Kidney epithelial cell (primary cell): ENCODE data around the gene CHRNA4. TPM values are rescaled to one million over a fixed set of nuclear protein-coding genes. Genes with fewer than 3 reads are reported as not detected.

Experiments
- DNase-seq: peaks from one replicate; pipeline ENCODE4 v3.0.0-alpha.2; 2010; ENCODE audit warnings: low read depth
- H3K27me3 ChIP-seq: 2 replicates; pipeline ENCODE4 v1.6.0; 2011; ENCODE audit warnings: low read length; ENCODE audit not compliant: control insufficient read depth, insufficient read depth
- H3K36me3 ChIP-seq: 2 replicates; pipeline ENCODE4 v1.5.1; 2011; ENCODE audit warnings: low read length; ENCODE audit not compliant: control insufficient read depth, insufficient read depth
- H3K4me3 ChIP-seq: 2 replicates; pipeline ENCODE4 v1.5.1; 2011; ENCODE audit warnings: low read depth, mild to moderate bottlenecking, control low read depth, low read length
- total RNA-seq: library from RNA; depleted of rRNA; stranded (reverse); fragments of >200 nt; gene quantifications from 2 replicates; pipeline ENCODE4 v1.2.3, GENCODE V29; 2015
- TF ChIP-seq, protein P1 (sequence below): IDR thresholded peaks from 2 replicates; pipeline ENCODE4 v1.5.1; 2011; ENCODE audit warnings: mild to moderate bottlenecking, moderate library complexity, low read length, control low read depth, inconsistent platforms; ENCODE audit not compliant: insufficient read depth, poor library complexity, severe bottlenecking

The CHRNA4 gene
- total RNA-seq, 1 donor from 2014 or later: not detected

DNA sequence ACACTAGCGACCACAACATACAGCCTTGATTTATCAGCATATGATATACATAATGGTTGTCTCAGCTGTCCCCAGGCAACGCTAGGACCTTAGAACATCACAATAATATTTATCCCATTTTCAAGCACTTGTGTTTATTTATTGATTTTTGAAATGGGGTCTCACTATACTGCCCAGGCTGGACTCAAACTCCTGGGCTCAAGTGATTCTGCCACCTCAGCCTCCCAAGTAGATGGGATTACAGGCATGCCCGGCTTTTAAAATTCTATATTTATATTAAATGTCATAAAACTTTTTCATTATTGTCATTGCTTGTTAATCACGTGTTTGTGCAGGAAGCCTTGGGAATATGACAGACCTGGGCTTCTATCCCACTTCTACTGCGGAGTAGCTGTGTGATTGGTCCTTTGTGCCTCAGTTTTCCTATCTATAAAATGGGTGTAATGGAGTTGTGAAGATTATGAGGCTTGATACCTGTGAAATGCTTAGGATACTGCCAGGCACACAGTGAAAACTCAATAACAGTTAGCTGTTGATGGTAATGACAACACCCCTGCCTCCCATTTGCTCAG, 58.0 kb downstream of the CHRNA4 start:
- Histone ChIP-seq H3K36me3 (no peaks in the 10 kb centered on the region), H3K27me3 (peaks cover 18% of the 10 kb centered on the region), H3K4me3 (no peak overlapping the region)
- DNase-seq: no peak
- TF ChIP-seq, protein P1, sequence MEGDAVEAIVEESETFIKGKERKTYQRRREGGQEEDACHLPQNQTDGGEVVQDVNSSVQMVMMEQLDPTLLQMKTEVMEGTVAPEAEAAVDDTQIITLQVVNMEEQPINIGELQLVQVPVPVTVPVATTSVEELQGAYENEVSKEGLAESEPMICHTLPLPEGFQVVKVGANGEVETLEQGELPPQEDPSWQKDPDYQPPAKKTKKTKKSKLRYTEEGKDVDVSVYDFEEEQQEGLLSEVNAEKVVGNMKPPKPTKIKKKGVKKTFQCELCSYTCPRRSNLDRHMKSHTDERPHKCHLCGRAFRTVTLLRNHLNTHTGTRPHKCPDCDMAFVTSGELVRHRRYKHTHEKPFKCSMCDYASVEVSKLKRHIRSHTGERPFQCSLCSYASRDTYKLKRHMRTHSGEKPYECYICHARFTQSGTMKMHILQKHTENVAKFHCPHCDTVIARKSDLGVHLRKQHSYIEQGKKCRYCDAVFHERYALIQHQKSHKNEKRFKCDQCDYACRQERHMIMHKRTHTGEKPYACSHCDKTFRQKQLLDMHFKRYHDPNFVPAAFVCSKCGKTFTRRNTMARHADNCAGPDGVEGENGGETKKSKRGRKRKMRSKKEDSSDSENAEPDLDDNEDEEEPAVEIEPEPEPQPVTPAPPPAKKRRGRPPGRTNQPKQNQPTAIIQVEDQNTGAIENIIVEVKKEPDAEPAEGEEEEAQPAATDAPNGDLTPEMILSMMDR: no peak

DNA sequence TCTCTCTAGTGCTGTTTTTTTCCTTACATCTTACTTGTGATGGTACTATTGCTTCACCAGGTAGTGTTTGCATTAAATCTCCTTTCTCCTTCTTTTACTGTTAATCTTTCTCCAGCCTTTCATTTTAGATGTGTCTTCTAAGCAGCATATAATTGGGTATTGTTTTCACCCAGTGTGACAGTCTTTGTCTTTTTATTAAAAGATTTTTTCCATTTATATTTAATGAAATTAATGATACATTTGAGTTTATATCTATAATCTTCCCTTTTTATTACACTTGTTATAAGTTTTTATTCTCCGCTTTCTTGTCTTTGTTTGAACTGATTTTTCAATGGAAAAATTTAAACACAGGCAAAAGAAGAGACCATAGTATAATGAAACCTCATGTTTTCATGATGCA, 59.5 kb downstream of the CHRNA4 start:
- H3K36me3 ChIP-seq: no peaks in the 10 kb centered on the region
- H3K4me3 ChIP-seq: no peak overlapping the region
- TF ChIP-seq, protein P1: no peak
- H3K27me3 ChIP-seq: peaks cover 18% of the 10 kb centered on the region
- DNase-seq: no peak

- DNase-seq: no peak
- Histone ChIP-seq H3K27me3 (peaks cover 34% of the 10 kb centered on the region), H3K36me3 (no peaks in the 10 kb centered on the region), H3K4me3 (no peak overlapping the region)
- TF ChIP-seq, protein P1: no peak
These were observed 62.3 kb downstream of the CHRNA4 start for GRCh38 chr20:63298731-63299312.

GRCh38 chr20:63297796-63298572, 63.2 kb downstream of the CHRNA4 start:
- Histone ChIP-seq H3K4me3 (no peak overlapping the region), H3K27me3 (peaks cover 39% of the 10 kb centered on the region), H3K36me3 (no peaks in the 10 kb centered on the region)
- TF ChIP-seq, protein P1: no peak
- DNase-seq: no peak

GRCh38 chr20:63297371-63297781, 63.8 kb downstream of the CHRNA4 start:
- H3K36me3 ChIP-seq: no peaks in the 10 kb centered on the region
- H3K27me3 ChIP-seq: peaks cover 39% of the 10 kb centered on the region
- DNase-seq: no peak
- TF ChIP-seq, protein P1: no peak
- H3K4me3 ChIP-seq: no peak overlapping the region
